GM12878 (cell line): ENCODE measurements around the gene RHBDD1. TPM values are rescaled to one million over a fixed set of nuclear protein-coding genes. Genes with fewer than 3 reads are reported as not detected.

Experiments used
- CREM ChIP-seq: IDR thresholded peaks from 2 replicates; pipeline ENCODE4 v1.6.1; 2014; ENCODE audit warnings: antibody characterized with exemption, low read depth
- ETV6 ChIP-seq, 2 experiments: fragments of 450-650 bp in 1 of 2; IDR thresholded peaks in 1 of 2; conservative IDR thresholded peaks in 1 of 2; 2 replicates each; pipeline ENCODE4 v1.6.1; 2014; ENCODE audit warnings: antibody characterized with exemption in 1 of 2, borderline replicate concordance in 1 of 2, low read depth in 1 of 2, mild to moderate bottlenecking in 1 of 2, moderate library complexity in 1 of 2
- EZH2 ChIP-seq: IDR thresholded peaks from 2 replicates; pipeline ENCODE4 v1.6.1; 2012; ENCODE audit warnings: low read depth, mild to moderate bottlenecking, control low read depth, inconsistent platforms, low read length, borderline replicate concordance; ENCODE audit not compliant: control insufficient read depth
- KAT2A ChIP-seq: conservative IDR thresholded peaks from 2 replicates; pipeline ENCODE4 v1.6.1; 2011; ENCODE audit warnings: low read depth, low read length; ENCODE audit not compliant: control insufficient read depth
- MYB ChIP-seq: fragments of 150-350 bp; IDR thresholded peaks from 2 replicates; pipeline ENCODE4 v1.6.1; 2014; ENCODE audit warnings: mild to moderate bottlenecking, low read depth, low read length, borderline replicate concordance
- NBN ChIP-seq: fragments of 450-650 bp; IDR thresholded peaks from 2 replicates; pipeline ENCODE4 v1.6.1; 2016
- PKNOX1 ChIP-seq: fragments of 450-650 bp; IDR thresholded peaks from 2 replicates; pipeline ENCODE4 v1.6.1; 2016; ENCODE audit warnings: mild to moderate bottlenecking
- PML ChIP-seq: IDR thresholded peaks from 2 replicates; pipeline ENCODE4 v1.6.1; 2012; ENCODE audit warnings: low read length, inconsistent platforms
- POU2F2 ChIP-seq: IDR thresholded peaks from 3 replicates; pipeline ENCODE4 v1.6.1; 2011; ENCODE audit warnings: low read depth, mild to moderate bottlenecking, low read length, borderline replicate concordance
- RELA ChIP-seq: fragments of 450-650 bp; IDR thresholded peaks from 2 replicates; pipeline ENCODE4 v1.8.0; 2014; ENCODE audit warnings: borderline replicate concordance; ENCODE audit not compliant: partially characterized antibody
- SMC3 ChIP-seq: IDR thresholded peaks from 2 replicates; pipeline ENCODE4 v1.6.1; 2011; ENCODE audit warnings: low read length, improper control_type of control experiment, borderline replicate concordance
- STAT1 ChIP-seq: fragments of 450-650 bp; conservative IDR thresholded peaks from 2 replicates; pipeline ENCODE4 v1.6.1; 2014; ENCODE audit warnings: antibody characterized with exemption, mild to moderate bottlenecking
- TCF12 ChIP-seq: IDR thresholded peaks from 2 replicates; pipeline ENCODE4 v1.6.1; 2011; ENCODE audit warnings: low read depth, mild to moderate bottlenecking, low read length
- USF1 ChIP-seq: IDR thresholded peaks from 2 replicates; pipeline ENCODE4 v1.6.1; 2011; ENCODE audit warnings: borderline replicate concordance, low read depth, mild to moderate bottlenecking, moderate library complexity, mixed read lengths, low read length; ENCODE audit not compliant: insufficient read depth; ENCODE audit errors: extremely low read length
- ZBTB11 ChIP-seq: fragments of 450-650 bp; formaldehyde crosslinking; IDR thresholded peaks from 2 replicates; pipeline ENCODE4 v1.5.0; 2022; ENCODE audit warnings: mild to moderate bottlenecking, missing genetic modification characterization
- ZNF274 ChIP-seq: IDR thresholded peaks from one replicate; pipeline ENCODE4 v1.8.0; 2011; ENCODE audit not compliant: insufficient read length, insufficient read depth
- ZNF384 ChIP-seq: IDR thresholded peaks from 2 replicates; pipeline ENCODE4 v1.6.1; 2012; ENCODE audit warnings: low read depth, mild to moderate bottlenecking, low read length, improper control_type of control experiment, borderline replicate concordance
- ZNF622 ChIP-seq: fragments of 450-650 bp; IDR thresholded peaks from 2 replicates; pipeline ENCODE4 v1.6.1; 2017; ENCODE audit warnings: mild to moderate bottlenecking, inconsistent platforms
- polyA plus RNA-seq, 11 experiments: library from polyadenylated mRNA; depleted of rRNA in 4 of 11; unstranded in 6 of 11; stranded (reverse) in 5 of 11; fragments of >200 nt; fragmentation: Nextera tagmentation in 4 of 11; fragmentation: Illumina TruSeq in 1 of 11; extraction: Ambion mirVana in 4 of 11; extraction: Trizol in 1 of 11; gene quantifications; 1 replicate in 1 of 11; 2 replicates in 10 of 11; pipeline versions ENCODE4 v1.2.1 to v1.2.3, GENCODE V29; 2011 to 2016; ENCODE audit warnings: inconsistent platforms in 2 of 11, missing spikeins in 2 of 11, low read depth in 1 of 11
- total RNA-seq, 4 experiments: library from RNA; depleted of rRNA in 3 of 4; stranded (reverse); fragments of >200 nt in 3 of 4; fragmentation: Illumina TruSeq in 1 of 4; extraction: Trizol in 1 of 4; gene quantifications; 2 replicates each; pipeline versions ENCODE4 v1.2.1 to v1.2.3, GENCODE V29; 2013 to 2021
- TF ChIP-seq, protein P1 (sequence below): fragments of 450-650 bp; formaldehyde crosslinking; IDR thresholded peaks from 2 replicates; pipeline ENCODE4 v1.4.0; 2020; ENCODE audit warnings: mild to moderate bottlenecking, moderate library complexity

The RHBDD1 gene
- total and polyA plus RNA-seq, 10 of the 15 experiments (the other 5 are each of a cell fraction or from before 2014, with no cell fraction given), result 7.1 to 36.4 (median 14.7) TPM

- TF ChIP-seq POU2F2 (no peak), ETV6 (conservative IDR thresholded peaks at IDR 0.05 in 1 of 2, IDR thresholded peaks at IDR 0.05 in 1 of 2; ENCODE audit: borderline replicate concordance in 1 of 2, low read depth in 1 of 2) (no peak), KAT2A (no peak), PML (no peak), ZBTB11 (CRISPR knock-in tag) (no peak), EZH2 (no peak), ZNF622 (no peak), RELA (no peak), USF1 (no peak), TCF12 (no peak), MYB (no peak), ZNF384 (no peak), ZNF274 (no peak), CREM (no peak), STAT1 (no peak), SMC3 (0 out of 2 replicates have a peak, but pooled peaks have one; percentile 18), PKNOX1 (no peak), NBN (no peak)
- TF ChIP-seq, protein P1, sequence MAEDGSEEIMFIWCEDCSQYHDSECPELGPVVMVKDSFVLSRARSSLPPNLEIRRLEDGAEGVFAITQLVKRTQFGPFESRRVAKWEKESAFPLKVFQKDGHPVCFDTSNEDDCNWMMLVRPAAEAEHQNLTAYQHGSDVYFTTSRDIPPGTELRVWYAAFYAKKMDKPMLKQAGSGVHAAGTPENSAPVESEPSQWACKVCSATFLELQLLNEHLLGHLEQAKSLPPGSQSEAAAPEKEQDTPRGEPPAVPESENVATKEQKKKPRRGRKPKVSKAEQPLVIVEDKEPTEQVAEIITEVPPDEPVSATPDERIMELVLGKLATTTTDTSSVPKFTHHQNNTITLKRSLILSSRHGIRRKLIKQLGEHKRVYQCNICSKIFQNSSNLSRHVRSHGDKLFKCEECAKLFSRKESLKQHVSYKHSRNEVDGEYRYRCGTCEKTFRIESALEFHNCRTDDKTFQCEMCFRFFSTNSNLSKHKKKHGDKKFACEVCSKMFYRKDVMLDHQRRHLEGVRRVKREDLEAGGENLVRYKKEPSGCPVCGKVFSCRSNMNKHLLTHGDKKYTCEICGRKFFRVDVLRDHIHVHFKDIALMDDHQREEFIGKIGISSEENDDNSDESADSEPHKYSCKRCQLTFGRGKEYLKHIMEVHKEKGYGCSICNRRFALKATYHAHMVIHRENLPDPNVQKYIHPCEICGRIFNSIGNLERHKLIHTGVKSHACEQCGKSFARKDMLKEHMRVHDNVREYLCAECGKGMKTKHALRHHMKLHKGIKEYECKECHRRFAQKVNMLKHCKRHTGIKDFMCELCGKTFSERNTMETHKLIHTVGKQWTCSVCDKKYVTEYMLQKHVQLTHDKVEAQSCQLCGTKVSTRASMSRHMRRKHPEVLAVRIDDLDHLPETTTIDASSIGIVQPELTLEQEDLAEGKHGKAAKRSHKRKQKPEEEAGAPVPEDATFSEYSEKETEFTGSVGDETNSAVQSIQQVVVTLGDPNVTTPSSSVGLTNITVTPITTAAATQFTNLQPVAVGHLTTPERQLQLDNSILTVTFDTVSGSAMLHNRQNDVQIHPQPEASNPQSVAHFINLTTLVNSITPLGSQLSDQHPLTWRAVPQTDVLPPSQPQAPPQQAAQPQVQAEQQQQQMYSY (CRISPR knock-in tag), result no peak
These were observed 663 bp downstream of the RHBDD1 start (continued) for GRCh38 chr2:226836548-226836885.
